H9 (cell line): ENCODE measurements around the gene SLC1A1. TPM values are rescaled to one million over a fixed set of nuclear protein-coding genes. Genes with fewer than 3 reads are reported as not detected.

ENCODE experiments used
- DNase-seq: peaks from one replicate; pipeline ENCODE4 v3.0.0-alpha.2; 2017
- H2AFZ ChIP-seq: one replicate; pipeline ENCODE4 v1.6.1; 2013; ENCODE audit warnings: mild to moderate bottlenecking, low read length, control low read depth, moderate library complexity
- H2AK5ac ChIP-seq: 2 replicates; pipeline ENCODE4 v1.6.1; 2013; ENCODE audit warnings: low read length, control low read depth, mixed read lengths; ENCODE audit not compliant: insufficient read length
- H2BK120ac ChIP-seq: one replicate; pipeline ENCODE4 v1.6.1; 2013; ENCODE audit warnings: low read depth, mild to moderate bottlenecking, low read length, control low read depth, inconsistent platforms; ENCODE audit not compliant: poor library complexity, severe bottlenecking
- H2BK12ac ChIP-seq: 2 replicates; pipeline ENCODE4 v1.6.1; 2013; ENCODE audit warnings: low read length, control low read depth, mixed read lengths, low read depth; ENCODE audit not compliant: insufficient read length
- H2BK15ac ChIP-seq: 2 replicates; pipeline ENCODE4 v1.6.1; 2013; ENCODE audit warnings: low read depth, low read length, control low read depth
- H2BK20ac ChIP-seq: one replicate; pipeline ENCODE4 v1.6.1; 2013; ENCODE audit warnings: low read depth, mild to moderate bottlenecking, low read length, control low read depth, inconsistent platforms; ENCODE audit not compliant: poor library complexity, severe bottlenecking
- H2BK5ac ChIP-seq: 2 replicates; pipeline ENCODE4 v1.6.1; 2013; ENCODE audit warnings: low read length, control low read depth, mixed read lengths; ENCODE audit not compliant: insufficient read length
- H3K14ac ChIP-seq: 2 replicates; pipeline ENCODE4 v1.6.1; 2013; ENCODE audit warnings: low read length, control low read depth; ENCODE audit not compliant: insufficient read depth
- H3K18ac ChIP-seq: 2 replicates; pipeline ENCODE4 v1.6.1; 2013; ENCODE audit warnings: low read depth, mild to moderate bottlenecking, mixed read lengths, low read length, control low read depth; ENCODE audit not compliant: insufficient read length
- H3K23ac ChIP-seq: 2 replicates; pipeline ENCODE4 v1.6.1; 2013; ENCODE audit warnings: low read length, control low read depth, mixed read lengths, low read depth; ENCODE audit not compliant: insufficient read length
- H3K23me2 ChIP-seq: 2 replicates; pipeline ENCODE4 v1.6.1; 2013; ENCODE audit warnings: low read depth, mild to moderate bottlenecking, mixed read lengths, low read length, control low read depth; ENCODE audit not compliant: insufficient read length, poor library complexity, severe bottlenecking
- H3K27ac ChIP-seq: 2 replicates; pipeline ENCODE4 v1.5.1; 2013; ENCODE audit warnings: low read length, control low read depth, mixed read lengths, low read depth; ENCODE audit not compliant: insufficient read length
- H3K27me3 ChIP-seq: 2 replicates; pipeline ENCODE4 v1.6.1; 2013; ENCODE audit warnings: low read length, control low read depth, inconsistent platforms; ENCODE audit not compliant: insufficient read depth
- H3K4ac ChIP-seq: 2 replicates; pipeline ENCODE4 v1.6.1; 2013; ENCODE audit warnings: low read depth, mild to moderate bottlenecking, control low read depth, inconsistent platforms, low read length, moderate library complexity
- H3K4me1 ChIP-seq: 2 replicates; pipeline ENCODE4 v1.6.1; 2013; ENCODE audit warnings: low read length, control low read depth, inconsistent platforms; ENCODE audit not compliant: insufficient read depth
- H3K4me2 ChIP-seq: 2 replicates; pipeline ENCODE4 v1.6.1; 2013; ENCODE audit warnings: low read length, control low read depth, mixed read lengths; ENCODE audit not compliant: insufficient read length, insufficient read depth
- H3K56ac ChIP-seq: 2 replicates; pipeline ENCODE4 v1.6.1; 2013; ENCODE audit warnings: low read depth, mild to moderate bottlenecking, mixed read lengths, low read length, control low read depth; ENCODE audit not compliant: insufficient read length
- H3K79me1 ChIP-seq: 2 replicates; pipeline ENCODE4 v1.6.1; 2013; ENCODE audit warnings: low read depth, mild to moderate bottlenecking, moderate library complexity, low read length, control low read depth, inconsistent platforms; ENCODE audit not compliant: insufficient read depth, poor library complexity, severe bottlenecking
- H3K79me2 ChIP-seq: 2 replicates; pipeline ENCODE4 v1.6.1; 2013; ENCODE audit warnings: low read length, control low read depth, inconsistent platforms; ENCODE audit not compliant: insufficient read depth
- H3K9ac ChIP-seq: 2 replicates; pipeline ENCODE4 v1.6.1; 2013; ENCODE audit warnings: low read length, control low read depth, mixed read lengths; ENCODE audit not compliant: insufficient read length; ENCODE audit errors: extremely low read depth
- H3K9me3 ChIP-seq: one replicate; pipeline ENCODE4 v1.6.1; 2013; ENCODE audit warnings: low read depth, low read length, inconsistent platforms; ENCODE audit not compliant: control insufficient read depth
- H3T11ph ChIP-seq: one replicate; pipeline ENCODE4 v1.6.1; 2013; ENCODE audit warnings: mild to moderate bottlenecking, low read length, control low read depth, inconsistent platforms
- H4K20me1 ChIP-seq: one replicate; pipeline ENCODE4 v1.6.1; 2013; ENCODE audit not compliant: control insufficient read depth, insufficient read length, insufficient read depth
- H4K5ac ChIP-seq: 2 replicates; pipeline ENCODE4 v1.6.1; 2013; ENCODE audit warnings: low read depth, mild to moderate bottlenecking, mixed read lengths, low read length, control low read depth; ENCODE audit not compliant: insufficient read length
- H4K8ac ChIP-seq: replicated peaks from 2 replicates; pipeline ENCODE4 v1.6.1; 2013; ENCODE audit warnings: low read length, control low read depth, mixed read lengths, low read depth; ENCODE audit not compliant: insufficient read length
- H4K91ac ChIP-seq: 2 replicates; pipeline ENCODE4 v1.6.1; 2013; ENCODE audit warnings: low read depth, mild to moderate bottlenecking, moderate library complexity, mixed read lengths, low read length, control low read depth; ENCODE audit not compliant: insufficient read length
- H3K27ac Mint-ChIP-seq, 3 experiments: 2 replicates in 2 of 3; 3 replicates in 1 of 3; pipeline ENCODE4 v1.8.0; 2020 to 2021; ENCODE audit warnings: mixed read lengths in 3 of 3, mild to moderate bottlenecking in 1 of 3, moderate library complexity in 1 of 3
- H3K27me3 Mint-ChIP-seq: 2 replicates; pipeline ENCODE4 v1.8.0; 2021; ENCODE audit warnings: low read depth, mild to moderate bottlenecking, moderate library complexity, mixed read lengths
- H3K36me3 Mint-ChIP-seq, 3 experiments: 2 replicates in 2 of 3; 3 replicates in 1 of 3; pipeline ENCODE4 v1.8.0; 2020 to 2021; ENCODE audit warnings: low read depth in 3 of 3, mixed read lengths in 3 of 3; ENCODE audit not compliant: insufficient read depth in 1 of 3
- H3K4me1 Mint-ChIP-seq, 2 experiments: 2 replicates each; pipeline ENCODE4 v1.8.0; 2020; ENCODE audit warnings: mixed read lengths in 2 of 2
- H3K4me3 Mint-ChIP-seq, 2 experiments: 2 replicates in 1 of 2; 3 replicates in 1 of 2; pipeline ENCODE4 v1.8.0; 2020 to 2021; ENCODE audit warnings: mild to moderate bottlenecking in 2 of 2, mixed read lengths in 2 of 2, moderate library complexity in 1 of 2
- H3K9me3 Mint-ChIP-seq, 2 experiments: 2 replicates in 1 of 2; 3 replicates in 1 of 2; pipeline ENCODE4 v1.8.0; 2020; ENCODE audit warnings: mild to moderate bottlenecking in 2 of 2, mixed read lengths in 2 of 2, moderate library complexity in 1 of 2
- WGBS: extraction: QIAGEN DNeasy Blood & Tissue Kit; methylation state at CpG from one replicate; pipeline ENCODE4 v1.1.7; 2013; ENCODE audit warnings: missing lambda C conversion rate, low lambda C conversion rate, mixed read lengths; ENCODE audit not compliant: insufficient read length; ENCODE audit errors: extremely low coverage; 5-methylcytosine and 5-hydroxymethylcytosine counted together
- total RNA-seq: library from RNA; stranded (reverse); gene quantifications from 2 replicates; pipeline ENCODE4 v1.2.1, GENCODE V29; 2021
- TF ChIP-seq, protein P1 (sequence below): fragments of 200-600 bp; sonication (generic); conservative IDR thresholded peaks from 3 replicates; pipeline ENCODE4 v1.8.0; 2021; ENCODE audit warnings: antibody characterized with exemption, mild to moderate bottlenecking

Gene SLC1A1
- total RNA-seq, 1 experiment from 2014 or later = 4.7 TPM

DNA sequence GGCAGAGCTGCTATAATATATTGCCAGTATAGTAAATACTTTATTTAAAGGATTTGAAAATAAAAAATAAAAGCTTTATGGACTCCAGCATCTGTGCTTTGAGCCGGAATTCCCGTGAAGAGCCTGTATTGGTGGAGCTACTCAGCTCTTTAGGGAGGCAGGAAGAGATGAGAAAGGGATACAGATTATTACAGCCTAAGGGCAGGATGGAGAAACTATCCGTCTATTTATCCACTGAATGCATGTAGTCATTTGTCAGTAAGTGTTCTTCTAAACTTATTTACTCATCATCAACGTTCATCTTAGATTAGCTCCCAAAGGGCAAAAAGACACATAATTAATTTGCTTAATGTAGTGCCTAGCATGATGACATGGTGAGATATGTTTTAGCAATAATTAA lies 48.4 kb downstream of the SLC1A1 start:
- H3K36me3 Mint-ChIP-seq = peaks cover 2 to 7% (median 7%) of the 10 kb centered on the region in 3 experiments; a peak in 6 of 7 replicates
- peaks cover 14 to 16% of the 10 kb centered on the region in 2 experiments for H3K4me1 Mint-ChIP-seq
- Histone ChIP-seq H3K56ac (no peak overlapping the region), H4K8ac (no peak overlapping the region), H3T11ph (no peak overlapping the region), H3K14ac (no peak overlapping the region), H2BK12ac (no peak overlapping the region), H3K4me1 (peaks cover 5% of the 10 kb centered on the region; the same call in 1 of the 2 replicates), H3K9me3 (no peaks in the 10 kb centered on the region), H3K27me3 (no peaks in the 10 kb centered on the region), H3K18ac (no peak overlapping the region), H2BK20ac (no peak overlapping the region), H2BK15ac (no peak overlapping the region), H4K5ac (no peak overlapping the region), H4K20me1 (no peaks in the 10 kb centered on the region), H3K27ac (no peak overlapping the region), H2AK5ac (no peak overlapping the region), H3K79me1 (no peaks in the 10 kb centered on the region), H3K4me2 (no peak overlapping the region), H3K9ac (no peak overlapping the region), H4K91ac (no peak overlapping the region), H2BK120ac (no peak overlapping the region), H3K23ac (no peak overlapping the region), H3K4ac (no peak overlapping the region), H3K79me2 (no peaks in the 10 kb centered on the region), H3K23me2 (no peaks in the 10 kb centered on the region), H2AFZ (no peak overlapping the region), H2BK5ac (no peak overlapping the region)
- H3K27ac Mint-ChIP-seq = no peak overlapping the region
- TF ChIP-seq, protein P1, sequence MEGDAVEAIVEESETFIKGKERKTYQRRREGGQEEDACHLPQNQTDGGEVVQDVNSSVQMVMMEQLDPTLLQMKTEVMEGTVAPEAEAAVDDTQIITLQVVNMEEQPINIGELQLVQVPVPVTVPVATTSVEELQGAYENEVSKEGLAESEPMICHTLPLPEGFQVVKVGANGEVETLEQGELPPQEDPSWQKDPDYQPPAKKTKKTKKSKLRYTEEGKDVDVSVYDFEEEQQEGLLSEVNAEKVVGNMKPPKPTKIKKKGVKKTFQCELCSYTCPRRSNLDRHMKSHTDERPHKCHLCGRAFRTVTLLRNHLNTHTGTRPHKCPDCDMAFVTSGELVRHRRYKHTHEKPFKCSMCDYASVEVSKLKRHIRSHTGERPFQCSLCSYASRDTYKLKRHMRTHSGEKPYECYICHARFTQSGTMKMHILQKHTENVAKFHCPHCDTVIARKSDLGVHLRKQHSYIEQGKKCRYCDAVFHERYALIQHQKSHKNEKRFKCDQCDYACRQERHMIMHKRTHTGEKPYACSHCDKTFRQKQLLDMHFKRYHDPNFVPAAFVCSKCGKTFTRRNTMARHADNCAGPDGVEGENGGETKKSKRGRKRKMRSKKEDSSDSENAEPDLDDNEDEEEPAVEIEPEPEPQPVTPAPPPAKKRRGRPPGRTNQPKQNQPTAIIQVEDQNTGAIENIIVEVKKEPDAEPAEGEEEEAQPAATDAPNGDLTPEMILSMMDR = no peak
- peaks cover 2% of the 10 kb centered on the region for H3K27me3 Mint-ChIP-seq
- peaks cover 6 to 7% of the 10 kb centered on the region in 2 experiments; a peak in 4 of 5 replicates for H3K9me3 Mint-ChIP-seq
- no peak overlapping the region for H3K4me3 Mint-ChIP-seq
- no CpG with 5 or more reads among the region's 4 CpGs for WGBS
- DNase-seq = no peak
